ENCODE results near the gene PSTPIP1. TPM values are rescaled to one million over a fixed set of nuclear protein-coding genes. Genes with fewer than 3 reads are reported as not detected.

PSTPIP1 gene
- total RNA-seq, 2 donors from 2014 or later: 3.3 to 3.6 TPM

DNA sequence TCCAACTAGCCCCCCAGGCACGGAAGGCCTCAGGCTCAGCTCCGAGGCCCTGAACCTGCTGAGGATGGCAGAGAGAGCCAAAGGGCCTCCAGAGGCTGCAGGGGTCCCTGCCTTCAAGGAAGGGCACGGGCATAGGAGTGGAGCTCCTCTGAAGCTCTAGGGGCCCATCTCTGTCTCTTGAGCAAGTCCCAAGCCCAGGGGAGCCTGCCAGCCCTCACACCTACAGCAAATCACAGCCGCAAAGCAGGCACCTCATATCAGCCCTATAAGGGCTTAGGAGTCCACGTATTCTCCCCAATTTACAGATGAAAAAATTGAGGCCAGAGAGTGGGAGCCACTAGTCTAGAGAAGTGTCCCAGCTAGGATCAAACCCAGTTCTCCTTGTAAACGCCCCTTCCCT, 14.2 kb downstream of the PSTPIP1 start:
- H3K27me3 ChIP-seq: no peaks in the 10 kb centered on the region
- 88 to 90% methylated on average over 5 to 6 of the region's 6 CpGs for whole genome bisulfite sequencing, 2 donors
- intact Hi-C loops (cut with DNase I): no loop called here
- DNase-seq (no peak), ATAC-seq (no peak)
- peaks cover 6% of the 10 kb centered on the region for H3K4me1 ChIP-seq
- TF ChIP-seq, protein P1, sequence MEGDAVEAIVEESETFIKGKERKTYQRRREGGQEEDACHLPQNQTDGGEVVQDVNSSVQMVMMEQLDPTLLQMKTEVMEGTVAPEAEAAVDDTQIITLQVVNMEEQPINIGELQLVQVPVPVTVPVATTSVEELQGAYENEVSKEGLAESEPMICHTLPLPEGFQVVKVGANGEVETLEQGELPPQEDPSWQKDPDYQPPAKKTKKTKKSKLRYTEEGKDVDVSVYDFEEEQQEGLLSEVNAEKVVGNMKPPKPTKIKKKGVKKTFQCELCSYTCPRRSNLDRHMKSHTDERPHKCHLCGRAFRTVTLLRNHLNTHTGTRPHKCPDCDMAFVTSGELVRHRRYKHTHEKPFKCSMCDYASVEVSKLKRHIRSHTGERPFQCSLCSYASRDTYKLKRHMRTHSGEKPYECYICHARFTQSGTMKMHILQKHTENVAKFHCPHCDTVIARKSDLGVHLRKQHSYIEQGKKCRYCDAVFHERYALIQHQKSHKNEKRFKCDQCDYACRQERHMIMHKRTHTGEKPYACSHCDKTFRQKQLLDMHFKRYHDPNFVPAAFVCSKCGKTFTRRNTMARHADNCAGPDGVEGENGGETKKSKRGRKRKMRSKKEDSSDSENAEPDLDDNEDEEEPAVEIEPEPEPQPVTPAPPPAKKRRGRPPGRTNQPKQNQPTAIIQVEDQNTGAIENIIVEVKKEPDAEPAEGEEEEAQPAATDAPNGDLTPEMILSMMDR (IDR thresholded peaks at IDR 0.05): no peak
- no peak for TF ChIP-seq POLR2A (IDR thresholded peaks at IDR 0.05)
- no peaks in the 10 kb centered on the region for H3K36me3 ChIP-seq (replicated peaks in 1 of 2; ENCODE audit: insufficient read depth in 1 of 2, low read depth in 2 of 2)
- no peak overlapping the region for H3K27ac ChIP-seq
- no peaks in the 10 kb centered on the region for H3K9me3 ChIP-seq
- no peak overlapping the region for H3K4me3 ChIP-seq

DNA sequence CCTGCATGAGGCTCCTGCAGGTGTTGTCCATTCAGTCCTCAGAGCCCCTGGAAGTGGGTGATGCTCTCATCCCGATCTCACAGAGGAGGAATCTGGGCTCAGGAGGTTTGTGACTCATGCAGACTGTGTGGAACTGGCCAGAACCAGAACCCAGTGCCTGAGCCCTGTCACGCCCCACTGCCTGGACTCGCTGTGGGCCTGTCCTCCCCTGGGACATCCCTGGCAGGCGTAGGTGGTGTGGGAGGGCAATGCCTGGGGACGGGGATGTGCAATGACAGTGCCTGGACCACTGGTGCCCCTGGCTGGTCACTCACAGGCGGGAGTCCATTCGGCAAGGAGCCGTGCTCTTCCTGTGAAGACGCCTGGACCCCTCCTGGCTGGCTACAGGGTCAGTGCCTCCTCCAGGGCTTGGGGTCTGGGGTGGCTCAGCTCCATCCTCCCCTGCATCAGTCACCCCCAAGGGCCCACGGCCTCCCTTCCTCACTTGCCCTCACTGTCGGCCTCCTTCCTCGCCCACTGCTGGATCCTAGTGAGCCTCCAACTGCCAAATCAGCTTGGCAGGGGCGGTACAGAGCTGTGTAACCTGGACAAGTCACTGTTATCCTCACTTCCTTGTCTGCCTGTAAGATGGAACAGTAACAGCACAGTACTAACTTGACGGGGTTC, 14.9 kb downstream of the PSTPIP1 start:
- Histone ChIP-seq H3K4me1 (peaks cover 6% of the 10 kb centered on the region), H3K27ac (no peak overlapping the region), H3K27me3 (no peaks in the 10 kb centered on the region), H3K36me3 (replicated peaks in 1 of 2; ENCODE audit: insufficient read depth in 1 of 2, low read depth in 2 of 2) (no peaks in the 10 kb centered on the region), H3K9me3 (no peaks in the 10 kb centered on the region), H3K4me3 (no peak overlapping the region)
- DNase-seq: no peak
- WGBS, 2 donors: 50 to 73% methylated on average over 4 to 13 of the region's 14 CpGs
- TF ChIP-seq, protein P1 (IDR thresholded peaks at IDR 0.05): no peak
- no peak for TF ChIP-seq POLR2A (IDR thresholded peaks at IDR 0.05)
- intact Hi-C loops (cut with DNase I): no loop called here
- peak; percentile 21 for ATAC-seq

DNA sequence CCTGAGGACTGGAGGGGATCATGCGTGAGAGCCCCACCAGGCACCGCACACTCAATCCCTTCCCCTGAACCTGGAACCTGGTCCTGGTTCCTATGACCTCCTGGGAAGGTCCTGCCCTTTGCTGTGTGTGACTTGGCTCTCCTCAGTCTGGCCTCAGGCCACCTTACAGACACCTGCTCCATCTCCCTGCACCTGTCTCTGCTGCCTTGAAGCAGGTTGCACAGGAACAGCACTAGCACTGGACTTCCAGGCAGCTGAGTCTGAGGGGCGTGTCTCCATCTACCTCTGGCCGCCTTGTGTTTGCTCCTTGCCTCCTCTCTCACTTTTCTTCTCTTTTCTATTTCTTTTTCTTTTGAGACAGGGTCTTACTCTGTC, 15.4 kb downstream of the PSTPIP1 start:
- no peaks in the 10 kb centered on the region for H3K27me3 ChIP-seq
- no peaks in the 10 kb centered on the region for H3K36me3 ChIP-seq (replicated peaks in 1 of 2; ENCODE audit: insufficient read depth in 1 of 2, low read depth in 2 of 2)
- no peak overlapping the region for H3K27ac ChIP-seq
- peaks cover 6% of the 10 kb centered on the region for H3K4me1 ChIP-seq
- no peak overlapping the region for H3K4me3 ChIP-seq
- intact Hi-C loops (cut with DNase I): no loop called here
- TF ChIP-seq, protein P1 (IDR thresholded peaks at IDR 0.05): no peak
- no peak for TF ChIP-seq POLR2A (IDR thresholded peaks at IDR 0.05)
- ATAC-seq (peak; percentile 15), DNase-seq (peak in 1 of 4 donors; percentile 44)
- H3K9me3 ChIP-seq: no peaks in the 10 kb centered on the region
- 37 to 39% methylated on average over 4 of the region's 4 CpGs for WGBS, 2 donors

DNA sequence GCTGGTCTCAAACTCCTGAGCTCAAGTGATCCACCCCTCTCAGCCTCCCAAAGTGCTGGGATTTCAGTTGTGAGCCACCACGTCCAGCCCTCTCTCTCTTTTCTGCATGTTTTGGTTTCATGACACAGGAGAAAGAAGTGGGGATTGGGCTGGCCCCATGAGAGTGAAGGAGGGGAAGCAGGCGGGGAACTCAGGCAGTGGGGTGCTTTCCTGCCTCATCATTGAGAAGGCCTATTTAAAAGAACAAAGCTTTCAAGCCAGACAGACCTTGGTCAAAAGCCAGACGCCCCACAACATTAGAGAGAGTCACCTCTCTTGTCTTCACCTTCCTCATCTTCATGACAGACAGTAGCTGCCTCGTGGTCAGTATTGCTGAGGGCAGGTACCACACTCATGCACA, 15.9 kb downstream of the PSTPIP1 start:
- DNase-seq (no peak), ATAC-seq (no peak)
- 77% methylated on average over 4 of the region's 4 CpGs for WGBS, 2 donors
- H3K36me3 ChIP-seq (replicated peaks in 1 of 2; ENCODE audit: insufficient read depth in 1 of 2, low read depth in 2 of 2): no peaks in the 10 kb centered on the region
- H3K9me3 ChIP-seq: no peaks in the 10 kb centered on the region
- no peak for TF ChIP-seq POLR2A (IDR thresholded peaks at IDR 0.05)
- no peak overlapping the region for H3K27ac ChIP-seq
- intact Hi-C loops (cut with DNase I): no loop called here
- no peaks in the 10 kb centered on the region for H3K27me3 ChIP-seq
- H3K4me1 ChIP-seq: peaks cover 6% of the 10 kb centered on the region
- H3K4me3 ChIP-seq: no peak overlapping the region

DNA sequence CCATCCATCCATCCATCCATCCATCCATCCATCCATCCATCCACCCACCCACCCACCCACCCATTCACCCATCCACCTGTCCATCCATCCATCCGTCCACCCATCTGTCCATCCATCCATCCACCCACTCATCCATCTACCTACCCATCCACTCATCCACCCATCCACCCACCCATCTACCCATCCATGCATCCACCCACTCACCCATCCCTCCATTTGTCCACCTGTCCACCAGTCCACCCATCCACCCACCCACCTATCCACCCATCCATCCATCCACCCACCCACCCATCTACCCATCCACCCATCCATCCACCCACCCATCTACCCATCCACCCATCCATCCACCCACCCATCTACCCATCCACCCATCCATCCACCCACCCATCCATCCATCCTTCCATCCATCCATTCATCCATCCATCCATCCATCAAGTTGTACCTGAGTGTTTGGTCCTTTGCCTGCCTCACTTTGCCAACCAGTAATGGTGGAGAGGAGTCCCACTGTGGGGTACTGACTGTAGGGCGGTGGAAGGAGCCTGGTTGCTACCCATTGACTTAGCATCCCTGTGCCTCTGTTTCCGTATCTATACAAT, 17.3 kb downstream of the PSTPIP1 start:
- Histone ChIP-seq H3K9me3 (no peaks in the 10 kb centered on the region), H3K27ac (no peak overlapping the region), H3K4me1 (peaks cover 6% of the 10 kb centered on the region), H3K36me3 (replicated peaks in 1 of 2; ENCODE audit: insufficient read depth in 1 of 2, low read depth in 2 of 2) (no peaks in the 10 kb centered on the region), H3K4me3 (no peak overlapping the region), H3K27me3 (no peaks in the 10 kb centered on the region)
- TF ChIP-seq, protein P1 (IDR thresholded peaks at IDR 0.05): no peak
- no peak for TF ChIP-seq POLR2A (IDR thresholded peaks at IDR 0.05)
- no peak for ATAC-seq
- intact Hi-C loops (cut with DNase I): no loop called here
- 88 to 100% methylated on average over 2 to 3 of the region's 3 CpGs for WGBS, 2 donors
- no peak for DNase-seq
